Activated CD8-positive, alpha-beta T cell treated with anti-CD3 and anti-CD28 coated beads for 36 hours (primary cell): Measurements from ENCODE around the gene BASP1. TPM values are rescaled to one million over a fixed set of nuclear protein-coding genes. Genes with fewer than 3 reads are reported as not detected.
"Not testable (repeated sequence)": the region's sequence is repeated elsewhere in the genome, so short reads cannot be mapped to it uniquely, and the experiment has no call there.

Experiments
- ATAC-seq: fragments of 200-7000 bp; cut with Tn5 transposase; one replicate; pipeline ENCODE4 v1.10.0; 2021; ENCODE audit warnings: mild to moderate bottlenecking, moderate library complexity
- CTCF ChIA-PET: fragments of 350-600 bp; sonication (Branson Sonifier 250); formaldehyde crosslinking; loops from one replicate; lab custom pipeline; 2021; ENCODE audit warnings: antibody characterized with exemption; lab: Charles Lee
- POLR2A ChIA-PET: fragments of 350-600 bp; sonication (Branson Sonifier 250); formaldehyde crosslinking; loops from one replicate; lab custom pipeline; 2021; ENCODE audit warnings: antibody characterized with exemption; lab: Charles Lee
- DNase-seq: peaks from one replicate; pipeline ENCODE4 v3.0.0-alpha.2; 2020
- H3K27ac Mint-ChIP-seq: one replicate; pipeline ENCODE4 v1.8.0; 2021; ENCODE audit warnings: mild to moderate bottlenecking, mixed read lengths
- H3K27me3 Mint-ChIP-seq: one replicate; pipeline ENCODE4 v1.8.0; 2021; ENCODE audit warnings: mixed read lengths
- H3K36me3 Mint-ChIP-seq: one replicate; pipeline ENCODE4 v1.8.0; 2021; ENCODE audit warnings: low read depth, mixed read lengths
- H3K4me1 Mint-ChIP-seq: one replicate; pipeline ENCODE4 v1.8.0; 2021; ENCODE audit warnings: low read depth, mixed read lengths
- H3K4me3 Mint-ChIP-seq: one replicate; pipeline ENCODE4 v1.8.0; 2021; ENCODE audit warnings: mild to moderate bottlenecking, moderate library complexity, mixed read lengths
- H3K9me3 Mint-ChIP-seq: one replicate; pipeline ENCODE4 v1.8.0; 2021; ENCODE audit warnings: mixed read lengths
- CTCF ChIP-seq: fragments of 200-600 bp; IDR thresholded peaks from one replicate; pipeline ENCODE4 v1.8.0; 2022; ENCODE audit warnings: antibody characterized with exemption, mild to moderate bottlenecking
- intact Hi-C: fragments of 100-400 bp; cut with micrococcal nuclease; formaldehyde crosslinking; loops from one replicate; pipeline ENCODE4 v1.10.0; 2022
- total RNA-seq, 2 experiments: library from RNA; stranded (reverse); gene quantifications; one replicate each; pipeline ENCODE4 v1.2.3, GENCODE V29; 2021

The BASP1 gene
- total RNA-seq, 2 experiments from 2014 or later, result 0.18 to 0.47 TPM

- ATAC-seq (no peak), DNase-seq (peak; percentile 84)
- Mint-ChIP-seq H3K36me3 (no peaks in the 10 kb centered on the region), H3K27me3 (peaks cover 8% of the 10 kb centered on the region), H3K27ac (no peak overlapping the region), H3K4me1 (no peaks in the 10 kb centered on the region), H3K4me3 (no peak overlapping the region), H3K9me3 (no peaks in the 10 kb centered on the region)
- ChIA-PET POLR2A (interaction anchor here (0.7 kb wide), 1 partner anchor 398 kb away, joined by 3 read pairs; no protein-coding TSS in a partner anchor), CTCF (interaction anchor here (0.6 to 3.3 kb wide), 42 partner anchors 9 to 663 kb away, joined by 3 to 23 read pairs (median 4); no protein-coding TSS in a partner anchor)
- intact Hi-C loops, result loop anchor here (5.0 kb wide), 2 partner anchors 257 to 397 kb away; no protein-coding TSS in a partner anchor
- TF ChIP-seq CTCF, result peak; percentile 80
Observed at GRCh38 chr5:17189381-17190036, 27.9 kb upstream of the BASP1 start.

- ChIA-PET POLR2A (interaction anchor here (0.7 kb wide), 1 partner anchor 399 kb away, joined by 3 read pairs; no protein-coding TSS in a partner anchor), CTCF (interaction anchor here (0.6 to 3.3 kb wide), 42 partner anchors 10 to 664 kb away, joined by 3 to 23 read pairs (median 4); no protein-coding TSS in a partner anchor)
- Mint-ChIP-seq H3K27ac (no peak overlapping the region), H3K27me3 (peaks cover 8% of the 10 kb centered on the region), H3K4me3 (no peak overlapping the region), H3K4me1 (no peaks in the 10 kb centered on the region), H3K9me3 (no peaks in the 10 kb centered on the region), H3K36me3 (no peaks in the 10 kb centered on the region)
- TF ChIP-seq CTCF, result peak; percentile 78
- ATAC-seq (no peak), DNase-seq (no peak)
- intact Hi-C loops, result no loop called here
Observed at GRCh38 chr5:17190242-17190778, 27.1 kb upstream of the BASP1 start.

GRCh38 chr5:17190799-17191391, 26.5 kb upstream of the BASP1 start:
- intact Hi-C loops, result no loop called here
- ATAC-seq (no peak), DNase-seq (no peak)
- peak; percentile 31 for TF ChIP-seq CTCF
- H3K27me3 Mint-ChIP-seq, result peaks cover 8% of the 10 kb centered on the region
- H3K4me1 Mint-ChIP-seq, result no peaks in the 10 kb centered on the region
- H3K9me3 Mint-ChIP-seq, result no peaks in the 10 kb centered on the region
- POLR2A ChIA-PET, result no interaction called here
- H3K4me3 Mint-ChIP-seq, result no peak overlapping the region
- no peaks in the 10 kb centered on the region for H3K36me3 Mint-ChIP-seq
- CTCF ChIA-PET, result interaction anchor here (1.1 to 3.3 kb wide), 14 partner anchors 10 to 440 kb away, joined by 3 to 23 read pairs (median 6); no protein-coding TSS in a partner anchor
- no peak overlapping the region for H3K27ac Mint-ChIP-seq

- CTCF ChIA-PET, result interaction anchor here (1.4 to 3.3 kb wide), 6 partner anchors 11 to 404 kb away, joined by 3 to 23 read pairs (median 12); no protein-coding TSS in a partner anchor
- H3K9me3 Mint-ChIP-seq, POLR2A ChIA-PET, H3K4me1 Mint-ChIP-seq, intact Hi-C loops, DNase-seq, H3K27me3 Mint-ChIP-seq, H3K4me3 Mint-ChIP-seq, ATAC-seq, H3K27ac Mint-ChIP-seq, H3K36me3 Mint-ChIP-seq: not testable (repeated sequence)
Observed at GRCh38 chr5:17191574-17191973, 25.9 kb upstream of the BASP1 start.

- Mint-ChIP-seq H3K36me3 (no peaks in the 10 kb centered on the region), H3K27ac (no peak overlapping the region), H3K27me3 (peaks cover 8% of the 10 kb centered on the region), H3K4me3 (no peak overlapping the region), H3K4me1 (no peaks in the 10 kb centered on the region), H3K9me3 (no peaks in the 10 kb centered on the region)
- DNase-seq, result no peak
- TF ChIP-seq CTCF, result no peak
- ChIA-PET POLR2A (no interaction called here), CTCF (interaction anchor here (1.0 kb wide), 1 partner anchor 7 kb away, joined by 3 read pairs; no protein-coding TSS in a partner anchor)
- ATAC-seq, result no peak
- intact Hi-C loops, result no loop called here
Observed at GRCh38 chr5:17192191-17192590, 25.2 kb upstream of the BASP1 start.
